NT2/D1 (cell line): ENCODE results near the gene HLF.

Experiments used
- DNase-seq: peaks from one replicate; pipeline ENCODE4 v3.0.0-alpha.2; 2011; ENCODE audit warnings: low read depth, low spot score
- H3K27me3 ChIP-seq: 2 replicates; pipeline ENCODE4 v1.6.0; 2011; ENCODE audit warnings: mild to moderate bottlenecking; ENCODE audit not compliant: insufficient read length, insufficient read depth
- H3K36me3 ChIP-seq: 2 replicates; pipeline ENCODE4 v1.6.1; 2011; ENCODE audit warnings: mild to moderate bottlenecking, low read length, mixed read lengths; ENCODE audit not compliant: insufficient read depth, insufficient read length
- H3K4me1 ChIP-seq: 2 replicates; pipeline ENCODE4 v1.5.1; 2011; ENCODE audit not compliant: insufficient read depth, insufficient read length
- H3K4me3 ChIP-seq: 2 replicates; pipeline ENCODE4 v1.5.1; 2011; ENCODE audit warnings: low read depth; ENCODE audit not compliant: insufficient read length
- H3K9ac ChIP-seq: 2 replicates; pipeline ENCODE4 v1.6.0; 2011; ENCODE audit warnings: low read depth; ENCODE audit not compliant: insufficient read length
- H3K9me3 ChIP-seq: 2 replicates; pipeline ENCODE4 v1.5.1; 2011; ENCODE audit warnings: mild to moderate bottlenecking, low read length; ENCODE audit not compliant: insufficient read depth
- SUZ12 ChIP-seq: IDR thresholded peaks from 2 replicates; pipeline ENCODE4 v1.6.1; 2011; ENCODE audit not compliant: insufficient read length, insufficient read depth; ENCODE audit errors: extremely low read depth
- YY1 ChIP-seq: IDR thresholded peaks from 2 replicates; pipeline ENCODE4 v1.6.1; 2011; ENCODE audit not compliant: insufficient read length, insufficient read depth
- ZNF274 ChIP-seq: IDR thresholded peaks from 2 replicates; pipeline ENCODE4 v1.6.1; 2011; ENCODE audit warnings: mild to moderate bottlenecking, low read depth, low read length

The HLF gene

DNA sequence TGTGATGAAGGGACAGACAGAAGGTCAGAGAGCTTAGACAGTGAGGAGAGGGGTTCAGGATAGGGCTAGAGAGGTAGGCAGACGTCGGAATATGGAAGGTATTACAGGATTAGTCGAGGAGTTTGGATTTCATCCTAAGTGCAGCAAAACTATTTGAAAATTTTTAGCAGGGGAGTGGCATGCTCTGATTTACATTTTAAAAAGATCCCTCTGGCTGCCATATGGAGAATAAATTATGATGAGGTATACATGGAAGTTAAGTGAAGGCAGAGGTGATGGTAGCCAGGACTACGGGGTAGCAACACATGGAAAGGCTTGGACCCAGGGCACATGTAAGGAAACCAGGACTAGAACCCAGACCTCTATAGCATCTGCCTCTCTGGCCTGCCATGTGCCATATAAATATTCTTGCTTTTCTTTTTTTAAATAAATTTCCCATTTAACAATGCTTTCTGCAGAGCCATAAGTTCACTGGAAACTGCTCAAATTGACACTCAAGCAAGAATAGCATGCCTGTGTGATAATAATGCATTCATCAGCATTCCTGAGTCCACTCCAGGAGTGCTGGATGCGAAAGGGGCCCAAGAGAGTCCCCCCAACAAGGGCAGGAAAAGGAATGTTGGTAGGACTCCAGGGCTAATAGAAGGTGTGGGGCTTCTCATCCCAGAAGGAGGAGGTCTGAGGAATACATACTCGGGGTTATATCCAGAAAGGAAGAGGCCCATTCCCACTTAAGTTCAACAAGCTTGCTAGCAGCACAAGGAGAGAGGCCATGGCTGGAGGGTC, 78.2 kb downstream of the HLF start:
- Histone ChIP-seq H3K27me3 (no peaks in the 10 kb centered on the region), H3K36me3 (no peaks in the 10 kb centered on the region), H3K4me3 (no peak overlapping the region), H3K9me3 (peaks cover 8% of the 10 kb centered on the region; the same call in 1 of the 2 replicates), H3K9ac (no peak overlapping the region), H3K4me1 (no peaks in the 10 kb centered on the region)
- no peak for DNase-seq
- TF ChIP-seq ZNF274: no peak
- TF ChIP-seq YY1: no peak
- TF ChIP-seq SUZ12: no peak

DNA sequence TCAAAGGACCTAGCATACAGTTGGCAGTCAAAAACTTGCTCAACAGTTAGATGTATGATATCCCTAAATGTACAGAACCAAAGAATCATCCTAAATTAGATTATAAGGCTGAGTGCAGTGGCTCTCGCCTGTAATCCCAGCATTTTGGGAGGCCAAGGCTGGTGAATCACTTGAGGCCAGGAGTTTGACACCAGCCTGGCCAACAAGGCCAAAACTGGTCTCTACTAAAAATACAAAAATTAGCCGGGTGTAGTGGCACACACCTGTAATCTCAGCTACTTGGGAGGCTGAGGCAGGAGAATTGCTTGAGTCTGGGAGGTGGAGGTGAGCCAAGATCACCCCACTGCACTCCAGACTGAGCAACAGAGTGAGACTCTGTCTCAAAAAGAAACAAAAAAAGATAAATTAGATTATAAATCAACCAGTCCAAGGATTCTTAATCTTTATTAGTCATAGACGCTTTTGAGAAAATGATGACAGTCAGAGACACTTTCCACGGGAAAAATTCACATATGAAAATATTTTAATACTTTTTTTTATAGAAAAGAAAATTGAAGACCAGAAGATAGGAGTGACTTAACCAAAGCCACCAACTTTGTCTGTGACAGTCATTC, 79.2 kb downstream of the HLF start:
- H3K4me3 ChIP-seq: no peak overlapping the region
- no peak for DNase-seq
- H3K9ac ChIP-seq: no peak overlapping the region
- peaks cover 8% of the 10 kb centered on the region; the same call in 1 of the 2 replicates for H3K9me3 ChIP-seq
- no peaks in the 10 kb centered on the region for H3K27me3 ChIP-seq
- H3K36me3 ChIP-seq: no peaks in the 10 kb centered on the region
- H3K4me1 ChIP-seq: no peaks in the 10 kb centered on the region
- TF ChIP-seq ZNF274 (no peak), SUZ12 (no peak), YY1 (no peak)

GRCh38 chr17:55344514-55344997, 79.8 kb downstream of the HLF start:
- Histone ChIP-seq H3K9ac (no peak overlapping the region), H3K9me3 (peaks cover 8% of the 10 kb centered on the region; the same call in 1 of the 2 replicates), H3K36me3 (no peaks in the 10 kb centered on the region), H3K4me3 (no peak overlapping the region), H3K4me1 (no peaks in the 10 kb centered on the region), H3K27me3 (no peaks in the 10 kb centered on the region)
- TF ChIP-seq ZNF274 (no peak), YY1 (no peak), SUZ12 (no peak)
- DNase-seq: no peak

- H3K9ac ChIP-seq: no peak overlapping the region
- TF ChIP-seq ZNF274 (no peak), YY1 (no peak), SUZ12 (no peak)
- no peaks in the 10 kb centered on the region for H3K4me1 ChIP-seq
- H3K27me3 ChIP-seq: no peaks in the 10 kb centered on the region
- DNase-seq: no peak
- no peak overlapping the region for H3K4me3 ChIP-seq
- no peaks in the 10 kb centered on the region for H3K36me3 ChIP-seq
- peaks cover 8% of the 10 kb centered on the region; the same call in 1 of the 2 replicates for H3K9me3 ChIP-seq
These were observed 80.4 kb downstream of the HLF start for GRCh38 chr17:55345132-55345531.

GRCh38 chr17:55346658-55347057, 81.9 kb downstream of the HLF start:
- no peaks in the 10 kb centered on the region for H3K4me1 ChIP-seq
- no peak for DNase-seq
- H3K4me3 ChIP-seq: no peak overlapping the region
- H3K9me3 ChIP-seq: peaks cover 8% of the 10 kb centered on the region; the same call in 1 of the 2 replicates
- no peaks in the 10 kb centered on the region for H3K36me3 ChIP-seq
- no peaks in the 10 kb centered on the region for H3K27me3 ChIP-seq
- no peak overlapping the region for H3K9ac ChIP-seq
- TF ChIP-seq YY1 (no peak), ZNF274 (no peak), SUZ12 (no peak)

GRCh38 chr17:55347341-55347740, 82.6 kb downstream of the HLF start:
- H3K27me3 ChIP-seq: no peaks in the 10 kb centered on the region
- no peaks in the 10 kb centered on the region for H3K36me3 ChIP-seq
- H3K4me3 ChIP-seq: no peak overlapping the region
- peaks cover 8% of the 10 kb centered on the region; the same call in 1 of the 2 replicates for H3K9me3 ChIP-seq
- DNase-seq: no peak
- TF ChIP-seq ZNF274 (no peak), YY1 (no peak), SUZ12 (no peak)
- H3K9ac ChIP-seq: no peak overlapping the region
- H3K4me1 ChIP-seq: no peaks in the 10 kb centered on the region

DNA sequence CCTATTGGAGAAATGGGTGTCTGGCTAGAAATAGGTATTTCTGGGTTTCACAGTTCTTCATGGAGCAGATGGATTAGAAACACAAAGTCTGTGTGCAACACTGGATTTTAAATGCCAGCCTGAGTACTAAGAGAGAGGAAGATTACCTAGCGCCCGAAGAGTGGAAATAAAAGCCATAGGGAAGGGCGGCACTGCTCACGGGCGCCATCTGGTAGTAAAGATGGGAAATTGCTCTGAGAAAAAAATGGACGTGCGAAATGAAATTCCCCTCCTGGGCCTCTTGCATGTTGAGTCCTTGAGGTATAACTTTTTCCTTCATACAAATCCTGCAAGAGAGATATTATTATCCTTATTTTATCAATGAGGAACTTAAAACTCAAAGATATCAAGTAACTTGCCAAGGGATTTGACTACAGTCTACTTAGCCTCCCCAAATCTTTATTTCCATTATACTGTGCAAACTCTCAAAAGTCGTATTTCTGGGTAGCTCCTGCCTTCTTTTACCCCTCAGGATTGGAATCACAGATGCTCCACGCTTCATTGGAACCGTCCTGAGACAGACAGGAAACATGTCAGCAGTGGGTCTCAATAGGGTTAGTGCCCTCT, 84.1 kb downstream of the HLF start:
- H3K9ac ChIP-seq: no peak overlapping the region
- H3K4me1 ChIP-seq: no peaks in the 10 kb centered on the region
- H3K27me3 ChIP-seq: no peaks in the 10 kb centered on the region
- no peak for DNase-seq
- H3K36me3 ChIP-seq: no peaks in the 10 kb centered on the region
- H3K9me3 ChIP-seq: peaks cover 8% of the 10 kb centered on the region; the same call in 1 of the 2 replicates
- no peak overlapping the region for H3K4me3 ChIP-seq
- TF ChIP-seq ZNF274: no peak
- no peak for TF ChIP-seq SUZ12
- TF ChIP-seq YY1: no peak
